ENCODE data around the gene CASKIN1.

- TF ChIP-seq POLR2AphosphoS5 (IDR thresholded peaks at IDR 0.05), result no peak
- TF ChIP-seq, protein P1, sequence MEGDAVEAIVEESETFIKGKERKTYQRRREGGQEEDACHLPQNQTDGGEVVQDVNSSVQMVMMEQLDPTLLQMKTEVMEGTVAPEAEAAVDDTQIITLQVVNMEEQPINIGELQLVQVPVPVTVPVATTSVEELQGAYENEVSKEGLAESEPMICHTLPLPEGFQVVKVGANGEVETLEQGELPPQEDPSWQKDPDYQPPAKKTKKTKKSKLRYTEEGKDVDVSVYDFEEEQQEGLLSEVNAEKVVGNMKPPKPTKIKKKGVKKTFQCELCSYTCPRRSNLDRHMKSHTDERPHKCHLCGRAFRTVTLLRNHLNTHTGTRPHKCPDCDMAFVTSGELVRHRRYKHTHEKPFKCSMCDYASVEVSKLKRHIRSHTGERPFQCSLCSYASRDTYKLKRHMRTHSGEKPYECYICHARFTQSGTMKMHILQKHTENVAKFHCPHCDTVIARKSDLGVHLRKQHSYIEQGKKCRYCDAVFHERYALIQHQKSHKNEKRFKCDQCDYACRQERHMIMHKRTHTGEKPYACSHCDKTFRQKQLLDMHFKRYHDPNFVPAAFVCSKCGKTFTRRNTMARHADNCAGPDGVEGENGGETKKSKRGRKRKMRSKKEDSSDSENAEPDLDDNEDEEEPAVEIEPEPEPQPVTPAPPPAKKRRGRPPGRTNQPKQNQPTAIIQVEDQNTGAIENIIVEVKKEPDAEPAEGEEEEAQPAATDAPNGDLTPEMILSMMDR (IDR thresholded peaks at IDR 0.05 in 8 of 11, conservative IDR thresholded peaks at IDR 0.05 in 3 of 11), result no peak
These were observed 7.0 kb downstream of the CASKIN1 start for GRCh38 chr16:2189252-2189893.

All from spleen (tissue), 7 donors.